Vagina (tissue), 2 donors: ENCODE data around the gene FGFRL1. TPM values are rescaled to one million over a fixed set of nuclear protein-coding genes. Genes with fewer than 3 reads are reported as not detected.

Experiments
- DNase-seq, 2 donors: peaks; one replicate each; pipeline ENCODE4 v3.0.0-alpha.2; 2017; ENCODE audit errors: extremely low spot score in 2 of 2
- H3K27ac ChIP-seq: fragments of 200-600 bp; sonication (generic); one replicate; pipeline ENCODE4 v1.5.1; 2019
- H3K27me3 ChIP-seq: fragments of 200-600 bp; sonication (generic); one replicate; pipeline ENCODE4 v1.5.1; 2019
- H3K36me3 ChIP-seq, 2 donors: fragments of 200-600 bp; sonication (generic); one replicate each; pipeline ENCODE4 v1.5.1; 2017 to 2019
- H3K4me1 ChIP-seq: fragments of 200-600 bp; sonication (generic); one replicate; pipeline ENCODE4 v1.5.1; 2019
- H3K4me3 ChIP-seq, 2 donors: fragments of 200-600 bp; sonication (generic); 1 replicate in 1 of 2; 2 replicates in 1 of 2; pipeline ENCODE4 v1.5.1; 2016 to 2019
- H3K9me3 ChIP-seq: fragments of 200-600 bp; sonication (generic); one replicate; pipeline ENCODE4 v1.5.1; 2019
- POLR2A ChIP-seq, 2 donors: fragments of 450-650 bp; IDR thresholded peaks; one replicate each; pipeline ENCODE4 v1.6.1; 2017; ENCODE audit warnings: antibody characterized with exemption in 2 of 2, mild to moderate bottlenecking in 2 of 2, moderate library complexity in 2 of 2
- POLR2AphosphoS5 ChIP-seq, 2 donors: sonication (generic); formaldehyde crosslinking; IDR thresholded peaks; one replicate each; pipeline ENCODE4 v1.9.0; 2017; ENCODE audit warnings: antibody characterized with exemption in 2 of 2, mild to moderate bottlenecking in 2 of 2, low read depth in 1 of 2; ENCODE audit not compliant: insufficient read depth in 1 of 2
- intact Hi-C: fragments of 100-400 bp; cut with DNase I; formaldehyde crosslinking; loops from one replicate; pipeline ENCODE4 v1.15.1; 2023
- total RNA-seq: library from RNA; depleted of rRNA; stranded (reverse); fragments of >200 nt; gene quantifications from one replicate; pipeline ENCODE4 v1.2.3, GENCODE V29; 2016
- TF ChIP-seq, protein P1 (sequence below), 3 experiments: fragments of 450-650 bp in 2 of 3; fragments of 200-600 bp in 1 of 3; sonication (generic) in 1 of 3; IDR thresholded peaks; one replicate each; pipeline ENCODE4 v1.5.1; 2017 to 2019; ENCODE audit warnings: antibody characterized with exemption in 3 of 3, mild to moderate bottlenecking in 2 of 3, moderate library complexity in 2 of 3

Gene FGFRL1
- total RNA-seq, 1 donor from 2014 or later: 20.9 TPM

GRCh38 chr4:965048-965765 is 46.2 kb upstream of the FGFRL1 start:
- TF ChIP-seq POLR2AphosphoS5 (IDR thresholded peaks at IDR 0.05; ENCODE audit: insufficient read depth in 1 of 2, low read depth in 1 of 2): no peak
- TF ChIP-seq, protein P1, sequence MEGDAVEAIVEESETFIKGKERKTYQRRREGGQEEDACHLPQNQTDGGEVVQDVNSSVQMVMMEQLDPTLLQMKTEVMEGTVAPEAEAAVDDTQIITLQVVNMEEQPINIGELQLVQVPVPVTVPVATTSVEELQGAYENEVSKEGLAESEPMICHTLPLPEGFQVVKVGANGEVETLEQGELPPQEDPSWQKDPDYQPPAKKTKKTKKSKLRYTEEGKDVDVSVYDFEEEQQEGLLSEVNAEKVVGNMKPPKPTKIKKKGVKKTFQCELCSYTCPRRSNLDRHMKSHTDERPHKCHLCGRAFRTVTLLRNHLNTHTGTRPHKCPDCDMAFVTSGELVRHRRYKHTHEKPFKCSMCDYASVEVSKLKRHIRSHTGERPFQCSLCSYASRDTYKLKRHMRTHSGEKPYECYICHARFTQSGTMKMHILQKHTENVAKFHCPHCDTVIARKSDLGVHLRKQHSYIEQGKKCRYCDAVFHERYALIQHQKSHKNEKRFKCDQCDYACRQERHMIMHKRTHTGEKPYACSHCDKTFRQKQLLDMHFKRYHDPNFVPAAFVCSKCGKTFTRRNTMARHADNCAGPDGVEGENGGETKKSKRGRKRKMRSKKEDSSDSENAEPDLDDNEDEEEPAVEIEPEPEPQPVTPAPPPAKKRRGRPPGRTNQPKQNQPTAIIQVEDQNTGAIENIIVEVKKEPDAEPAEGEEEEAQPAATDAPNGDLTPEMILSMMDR (IDR thresholded peaks at IDR 0.05): no peak
- TF ChIP-seq POLR2A (IDR thresholded peaks at IDR 0.05): no peak
- Histone ChIP-seq H3K9me3 (no peaks in the 10 kb centered on the region), H3K4me3 (no peak overlapping the region)

GRCh38 chr4:965766-966134 is 45.7 kb upstream of the FGFRL1 start:
- intact Hi-C loops: no loop called here

More at GRCh38 chr4:965048-965765, 46.2 kb upstream of the FGFRL1 start:
- H3K27me3 ChIP-seq: no peaks in the 10 kb centered on the region
- H3K4me1 ChIP-seq: peaks cover 28% of the 10 kb centered on the region
- no peak overlapping the region for H3K27ac ChIP-seq
- DNase-seq: no peak
- peaks cover 0 to 28% of the 10 kb centered on the region in 2 donors for H3K36me3 ChIP-seq
- intact Hi-C loops: no loop called here

GRCh38 chr4:966266-967112 is 44.9 kb upstream of the FGFRL1 start:
- intact Hi-C loops: no loop called here

More at GRCh38 chr4:965766-966134, 45.7 kb upstream of the FGFRL1 start:
- no peak overlapping the region for H3K4me3 ChIP-seq
- TF ChIP-seq, protein P1 (IDR thresholded peaks at IDR 0.05): no peak
- TF ChIP-seq POLR2A (IDR thresholded peaks at IDR 0.05) (no peak), POLR2AphosphoS5 (IDR thresholded peaks at IDR 0.05; ENCODE audit: insufficient read depth in 1 of 2, low read depth in 1 of 2) (no peak)
- no peaks in the 10 kb centered on the region for H3K9me3 ChIP-seq
- DNase-seq: no peak
- peaks cover 31% of the 10 kb centered on the region for H3K4me1 ChIP-seq
- peaks cover 0 to 28% of the 10 kb centered on the region in 2 donors for H3K36me3 ChIP-seq
- H3K27me3 ChIP-seq: no peaks in the 10 kb centered on the region
- H3K27ac ChIP-seq: no peak overlapping the region

DNA sequence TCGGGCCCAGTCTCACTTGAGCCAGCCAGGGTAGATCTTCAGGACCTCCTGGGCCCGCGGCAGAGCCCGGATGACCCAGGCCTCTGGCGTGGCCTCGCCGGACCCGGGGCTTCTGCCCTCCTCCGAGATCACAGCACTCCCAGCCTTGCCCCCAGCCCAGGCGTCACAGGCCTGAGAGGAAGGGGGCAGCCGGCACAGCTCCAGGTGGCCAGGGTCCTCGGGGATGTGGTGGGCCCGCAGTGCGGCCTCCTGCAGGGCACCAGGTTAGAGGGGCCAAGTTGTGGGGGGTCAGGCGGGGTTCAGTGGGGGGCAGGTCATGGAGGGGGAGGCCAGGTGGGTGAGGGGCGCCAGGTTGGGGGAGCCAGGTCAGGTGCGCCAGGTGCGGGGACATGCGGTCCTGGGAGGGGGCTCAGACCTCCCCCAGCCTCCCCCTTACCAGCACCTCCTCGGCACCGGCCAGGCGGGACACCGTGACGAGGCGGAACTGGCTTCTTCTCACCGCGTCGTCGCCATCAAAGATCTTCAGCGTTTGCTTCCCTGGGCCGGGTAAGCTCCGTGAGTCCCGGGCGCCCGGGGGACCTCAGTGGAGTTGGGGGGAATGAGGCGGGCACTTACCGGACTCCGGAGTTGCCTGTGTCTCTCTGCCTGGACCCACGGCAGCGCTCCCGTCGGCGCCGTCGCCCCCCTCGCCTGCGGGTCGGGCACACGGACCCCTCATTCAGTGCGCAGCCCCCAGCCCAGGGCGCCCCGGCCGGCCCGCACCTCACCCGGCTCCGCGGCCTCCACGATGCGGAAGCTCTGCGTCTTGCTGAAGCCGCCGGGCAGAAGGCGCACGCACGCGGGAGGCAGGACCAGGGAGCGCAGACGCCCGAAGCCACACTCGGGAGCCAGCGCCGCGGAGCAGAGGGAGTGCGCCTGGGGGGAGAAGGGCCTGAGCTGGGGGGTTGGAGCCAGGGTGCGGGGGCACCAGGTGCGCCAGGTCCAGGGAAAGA is 44.0 kb upstream of the FGFRL1 start:
- Histone ChIP-seq H3K4me3 (no peak overlapping the region), H3K36me3 (peaks cover 0 to 16% of the 10 kb centered on the region in 2 donors)
- intact Hi-C loops: no loop called here

More at GRCh38 chr4:966266-967112, 44.9 kb upstream of the FGFRL1 start:
- H3K27me3 ChIP-seq: no peaks in the 10 kb centered on the region
- no peak for DNase-seq
- H3K27ac ChIP-seq: no peak overlapping the region
- TF ChIP-seq POLR2A (IDR thresholded peaks at IDR 0.05): no peak
- TF ChIP-seq POLR2AphosphoS5 (IDR thresholded peaks at IDR 0.05; ENCODE audit: insufficient read depth in 1 of 2, low read depth in 1 of 2): no peak
- TF ChIP-seq, protein P1 (IDR thresholded peaks at IDR 0.05): no peak
- H3K36me3 ChIP-seq: peaks cover 0 to 26% of the 10 kb centered on the region in 2 donors
- H3K4me3 ChIP-seq: no peak overlapping the region
- H3K9me3 ChIP-seq: no peaks in the 10 kb centered on the region
- peaks cover 38% of the 10 kb centered on the region for H3K4me1 ChIP-seq

More for the DNA sequence above, 44.0 kb upstream of the FGFRL1 start:
- TF ChIP-seq, protein P1 (IDR thresholded peaks at IDR 0.05): no peak
- TF ChIP-seq POLR2A (IDR thresholded peaks at IDR 0.05): no peak
- TF ChIP-seq POLR2AphosphoS5 (IDR thresholded peaks at IDR 0.05; ENCODE audit: insufficient read depth in 1 of 2, low read depth in 1 of 2): no peak
- no peaks in the 10 kb centered on the region for H3K9me3 ChIP-seq
- H3K4me1 ChIP-seq: peaks cover 41% of the 10 kb centered on the region
- no peaks in the 10 kb centered on the region for H3K27me3 ChIP-seq
- no peak for DNase-seq
- no peak overlapping the region for H3K27ac ChIP-seq
